ENCODE results near the gene TACSTD2.
A peak's percentile ranks its signal among the peaks of the same experiment; 100 is the strongest.

The TACSTD2 gene

DNA sequence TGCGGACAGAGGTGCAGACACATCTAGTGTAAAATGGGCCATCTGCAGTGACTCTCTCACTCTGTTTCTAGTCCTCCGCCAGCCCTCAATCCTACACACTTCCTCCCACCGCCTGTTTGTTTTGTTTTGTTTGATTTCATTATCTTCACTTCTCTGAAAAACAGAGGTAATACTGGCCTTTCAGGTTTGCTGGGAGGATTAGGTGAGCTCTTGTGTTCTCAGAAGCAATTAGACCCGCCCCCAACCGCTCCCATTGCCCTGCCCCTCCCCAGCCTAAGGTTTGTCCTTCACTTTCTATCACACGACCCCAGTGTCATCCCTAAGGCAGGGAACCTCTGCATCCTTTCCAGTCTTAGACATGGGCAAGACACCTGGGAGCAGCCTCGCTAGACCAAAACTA lies 43.2 kb upstream of the TACSTD2 start:
- DNase-seq, result peak; percentile 17
- TF ChIP-seq, protein P1, sequence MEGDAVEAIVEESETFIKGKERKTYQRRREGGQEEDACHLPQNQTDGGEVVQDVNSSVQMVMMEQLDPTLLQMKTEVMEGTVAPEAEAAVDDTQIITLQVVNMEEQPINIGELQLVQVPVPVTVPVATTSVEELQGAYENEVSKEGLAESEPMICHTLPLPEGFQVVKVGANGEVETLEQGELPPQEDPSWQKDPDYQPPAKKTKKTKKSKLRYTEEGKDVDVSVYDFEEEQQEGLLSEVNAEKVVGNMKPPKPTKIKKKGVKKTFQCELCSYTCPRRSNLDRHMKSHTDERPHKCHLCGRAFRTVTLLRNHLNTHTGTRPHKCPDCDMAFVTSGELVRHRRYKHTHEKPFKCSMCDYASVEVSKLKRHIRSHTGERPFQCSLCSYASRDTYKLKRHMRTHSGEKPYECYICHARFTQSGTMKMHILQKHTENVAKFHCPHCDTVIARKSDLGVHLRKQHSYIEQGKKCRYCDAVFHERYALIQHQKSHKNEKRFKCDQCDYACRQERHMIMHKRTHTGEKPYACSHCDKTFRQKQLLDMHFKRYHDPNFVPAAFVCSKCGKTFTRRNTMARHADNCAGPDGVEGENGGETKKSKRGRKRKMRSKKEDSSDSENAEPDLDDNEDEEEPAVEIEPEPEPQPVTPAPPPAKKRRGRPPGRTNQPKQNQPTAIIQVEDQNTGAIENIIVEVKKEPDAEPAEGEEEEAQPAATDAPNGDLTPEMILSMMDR (IDR thresholded peaks at IDR 0.05; ENCODE audit: low read depth, low read length), result no peak
- Histone ChIP-seq H3K36me3 (no peaks in the 10 kb centered on the region), H3K4me3 (ENCODE audit: low read depth, low read length) (no peak overlapping the region), H3K27me3 (ENCODE audit: insufficient read depth, low read depth, severe bottlenecking) (no peaks in the 10 kb centered on the region), H3K9me3 (ENCODE audit: severe bottlenecking) (no peaks in the 10 kb centered on the region), H3K27ac (no peak overlapping the region)

DNA sequence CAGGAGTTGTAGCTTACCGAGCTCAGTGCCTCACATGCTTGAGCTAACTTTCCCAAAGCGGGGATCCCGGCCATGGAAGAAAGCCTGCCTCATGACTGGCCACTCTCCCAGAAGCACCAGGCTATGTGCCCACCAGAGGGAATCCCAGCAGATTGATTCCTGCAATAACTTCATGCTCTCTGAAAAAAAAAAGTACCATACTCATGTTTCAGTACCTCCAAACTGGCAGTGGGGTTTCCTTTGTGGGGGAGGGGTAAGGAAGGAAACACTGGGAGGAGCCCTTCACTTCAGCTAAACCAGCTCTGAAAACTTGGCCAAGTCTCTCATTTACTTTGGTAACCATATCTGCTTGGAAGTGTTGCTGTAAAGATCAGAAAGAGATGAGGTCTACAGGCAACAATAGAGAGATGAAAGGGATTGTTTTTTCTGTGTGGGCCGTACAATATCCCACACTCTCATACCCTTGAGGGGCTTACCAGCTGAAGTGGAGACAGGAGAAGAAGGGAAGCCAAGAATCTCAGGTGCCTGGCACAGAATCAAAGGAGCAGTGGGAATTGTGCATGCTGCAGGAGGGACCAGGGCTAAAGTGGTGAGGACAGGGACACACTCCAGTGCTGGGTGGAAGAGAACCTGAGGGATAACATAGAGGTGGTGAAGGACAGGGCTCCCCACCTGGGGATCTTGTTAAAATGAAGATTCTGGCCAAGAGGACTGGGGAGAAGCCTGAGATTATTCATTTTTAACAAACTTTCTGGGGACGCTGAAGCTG lies 42.4 kb upstream of the TACSTD2 start:
- Histone ChIP-seq H3K27ac (no peak overlapping the region), H3K36me3 (no peaks in the 10 kb centered on the region), H3K27me3 (ENCODE audit: insufficient read depth, low read depth, severe bottlenecking) (no peaks in the 10 kb centered on the region), H3K9me3 (ENCODE audit: severe bottlenecking) (no peaks in the 10 kb centered on the region), H3K4me3 (ENCODE audit: low read depth, low read length) (no peak overlapping the region)
- TF ChIP-seq, protein P1 (IDR thresholded peaks at IDR 0.05; ENCODE audit: low read depth, low read length), result no peak
- no peak for DNase-seq

GRCh38 chr1:58618303-58618702 lies 41.3 kb upstream of the TACSTD2 start:
- no peak overlapping the region for H3K27ac ChIP-seq
- H3K4me3 ChIP-seq (ENCODE audit: low read depth, low read length), result no peak overlapping the region
- H3K27me3 ChIP-seq (ENCODE audit: insufficient read depth, low read depth, severe bottlenecking), result no peaks in the 10 kb centered on the region
- DNase-seq, result no peak
- no peaks in the 10 kb centered on the region for H3K9me3 ChIP-seq (ENCODE audit: severe bottlenecking)
- no peaks in the 10 kb centered on the region for H3K36me3 ChIP-seq
- TF ChIP-seq, protein P1 (IDR thresholded peaks at IDR 0.05; ENCODE audit: low read depth, low read length), result no peak

DNA sequence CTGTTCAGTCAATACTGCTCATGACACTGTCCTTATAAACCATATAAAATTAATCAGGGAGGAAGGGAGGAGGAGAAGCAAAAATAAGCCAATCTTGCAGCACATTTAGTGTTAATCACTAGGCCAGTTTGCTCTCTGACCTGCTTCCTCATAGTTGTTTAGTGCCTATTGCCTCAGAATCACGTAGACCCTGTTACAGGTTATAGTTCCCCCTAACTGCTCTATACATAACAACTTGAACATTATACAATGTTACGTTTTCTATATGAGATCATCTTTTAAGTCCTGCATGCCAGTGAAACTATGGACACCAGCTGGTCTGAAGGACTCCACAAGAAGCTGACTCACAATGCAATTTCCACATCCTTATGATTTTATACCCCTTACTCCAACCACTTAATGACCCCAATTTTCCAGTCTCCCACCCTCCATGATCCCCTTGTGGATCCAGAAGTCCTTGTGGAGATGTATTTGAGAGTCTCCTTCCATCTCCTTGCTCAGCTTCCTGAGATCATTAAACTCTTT lies 34.9 kb upstream of the TACSTD2 start:
- no peaks in the 10 kb centered on the region for H3K36me3 ChIP-seq
- no peak overlapping the region for H3K4me3 ChIP-seq (ENCODE audit: low read depth, low read length)
- H3K27ac ChIP-seq, result no peak overlapping the region
- peaks cover 7% of the 10 kb centered on the region for H3K9me3 ChIP-seq (ENCODE audit: severe bottlenecking)
- TF ChIP-seq, protein P1 (IDR thresholded peaks at IDR 0.05; ENCODE audit: low read depth, low read length), result no peak
- no peak for DNase-seq
- no peaks in the 10 kb centered on the region for H3K27me3 ChIP-seq (ENCODE audit: insufficient read depth, low read depth, severe bottlenecking)

- no peaks in the 10 kb centered on the region for H3K36me3 ChIP-seq
- no peak for DNase-seq
- no peaks in the 10 kb centered on the region for H3K27me3 ChIP-seq (ENCODE audit: insufficient read depth, low read depth, severe bottlenecking)
- TF ChIP-seq, protein P1 (IDR thresholded peaks at IDR 0.05; ENCODE audit: low read depth, low read length), result no peak
- peaks cover 7% of the 10 kb centered on the region for H3K9me3 ChIP-seq (ENCODE audit: severe bottlenecking)
- no peak overlapping the region for H3K27ac ChIP-seq
- no peak overlapping the region for H3K4me3 ChIP-seq (ENCODE audit: low read depth, low read length)
Observed at GRCh38 chr1:58608945-58609344, 31.9 kb upstream of the TACSTD2 start.

Data from WERI-Rb-1 (cell line).